ENCODE results near the gene ADPRM.
"Not testable (repeated sequence)": the region's sequence is repeated elsewhere in the genome, so short reads cannot be mapped to it uniquely, and the experiment has no call there.

Gene ADPRM, protein sequence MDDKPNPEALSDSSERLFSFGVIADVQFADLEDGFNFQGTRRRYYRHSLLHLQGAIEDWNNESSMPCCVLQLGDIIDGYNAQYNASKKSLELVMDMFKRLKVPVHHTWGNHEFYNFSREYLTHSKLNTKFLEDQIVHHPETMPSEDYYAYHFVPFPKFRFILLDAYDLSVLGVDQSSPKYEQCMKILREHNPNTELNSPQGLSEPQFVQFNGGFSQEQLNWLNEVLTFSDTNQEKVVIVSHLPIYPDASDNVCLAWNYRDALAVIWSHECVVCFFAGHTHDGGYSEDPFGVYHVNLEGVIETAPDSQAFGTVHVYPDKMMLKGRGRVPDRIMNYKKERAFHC

GRCh38 chr17:10697092-10698081 is at the start of gene ADPRM, which contains the start of gene SCO1:
TSS of gene ADPRM (plus strand) at chr17:10697594. CDS start at chr17:10704927, 7,333 bp downstream.
TSS of gene SCO1 (minus strand) at chr17:10697533. CDS start at chr17:10697507, 26 bp downstream.
- DNase-seq (ENCODE audit: low read depth) = peak; percentile 82

DNA sequence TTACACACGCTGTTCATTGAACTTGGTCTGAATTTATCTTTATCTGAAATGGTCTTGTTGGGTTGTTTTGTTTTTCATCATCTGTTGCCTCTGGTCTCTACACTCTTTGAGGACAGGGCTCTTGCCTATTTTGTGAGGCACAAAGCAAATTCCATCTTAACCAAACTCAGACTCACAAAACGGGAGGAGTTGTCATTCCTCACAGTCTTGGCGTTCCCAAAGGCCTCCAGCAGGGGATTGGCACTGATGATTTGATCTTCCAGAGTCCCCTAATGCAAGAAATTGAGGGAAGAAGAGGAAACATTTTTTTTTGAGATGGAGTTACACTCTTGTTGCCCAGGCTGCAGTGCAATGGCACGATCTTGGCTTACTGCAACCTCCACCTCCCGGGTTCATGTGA is 49.0 kb upstream of the ADPRM start:
- no peak for DNase-seq (ENCODE audit: low read depth)

DNA sequence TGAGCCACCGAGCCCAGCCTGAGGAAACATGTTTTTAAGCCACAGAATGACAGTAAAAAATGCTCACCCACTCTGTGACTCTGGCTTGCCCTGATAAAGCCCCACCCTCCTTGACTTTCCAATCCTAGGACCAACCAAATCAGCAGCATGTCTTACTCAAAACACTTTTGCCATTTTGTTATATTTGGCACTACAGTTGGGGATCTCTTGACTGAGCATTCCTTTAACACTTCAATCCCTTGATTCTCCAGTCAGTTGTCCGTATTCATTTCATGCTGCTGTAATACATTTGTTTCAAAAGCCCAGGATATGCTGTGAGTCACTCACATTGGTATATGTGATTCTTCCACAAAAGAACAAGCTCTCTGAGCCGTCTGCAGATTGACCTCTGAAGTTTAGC is 48.4 kb upstream of the ADPRM start:
- no peak for DNase-seq (ENCODE audit: low read depth)

DNA sequence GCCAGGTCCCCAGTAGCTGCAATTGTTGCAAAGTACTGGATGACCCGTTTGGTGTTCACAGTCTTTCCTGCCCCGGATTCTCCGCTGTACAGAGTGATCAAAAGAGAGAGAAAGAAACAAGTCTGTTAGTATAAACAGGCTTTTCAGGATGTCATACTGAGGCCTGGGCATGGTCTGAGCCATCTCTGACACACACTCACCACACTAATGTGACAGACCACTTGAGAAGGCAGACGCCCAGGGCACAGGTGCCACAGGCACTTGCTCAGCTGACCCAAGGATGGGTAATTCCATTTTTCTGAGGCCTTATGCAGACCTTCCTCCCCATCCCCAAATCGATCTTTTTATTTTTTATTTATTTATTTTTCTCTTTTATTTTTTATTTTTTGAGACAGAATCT is 47.8 kb upstream of the ADPRM start:
- DNase-seq (ENCODE audit: low read depth) = no peak

DNA sequence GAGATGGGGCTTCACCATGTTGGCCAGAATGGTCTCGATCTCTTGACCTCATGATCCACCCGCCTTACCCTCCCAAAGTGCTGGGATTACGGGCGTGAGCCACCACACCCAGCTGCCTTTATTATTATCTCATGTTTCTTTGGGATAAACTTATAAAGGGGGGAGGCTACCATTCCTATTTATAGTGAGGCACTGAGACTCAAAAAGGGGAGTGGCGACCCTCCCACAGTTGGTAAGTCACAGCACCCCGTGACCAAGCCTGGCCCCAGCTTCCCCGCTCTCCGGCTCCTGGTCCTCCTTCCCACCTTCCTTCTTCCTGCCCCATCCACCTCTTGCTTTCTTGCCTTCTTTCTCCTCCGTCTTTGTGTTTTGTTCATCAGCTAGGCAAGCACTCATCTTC is 45.5 kb upstream of the ADPRM start:
- no peak for DNase-seq (ENCODE audit: low read depth)

- no peak for DNase-seq (ENCODE audit: low read depth)
These were observed 44.3 kb upstream of the ADPRM start for GRCh38 chr17:10652984-10653659.

DNA sequence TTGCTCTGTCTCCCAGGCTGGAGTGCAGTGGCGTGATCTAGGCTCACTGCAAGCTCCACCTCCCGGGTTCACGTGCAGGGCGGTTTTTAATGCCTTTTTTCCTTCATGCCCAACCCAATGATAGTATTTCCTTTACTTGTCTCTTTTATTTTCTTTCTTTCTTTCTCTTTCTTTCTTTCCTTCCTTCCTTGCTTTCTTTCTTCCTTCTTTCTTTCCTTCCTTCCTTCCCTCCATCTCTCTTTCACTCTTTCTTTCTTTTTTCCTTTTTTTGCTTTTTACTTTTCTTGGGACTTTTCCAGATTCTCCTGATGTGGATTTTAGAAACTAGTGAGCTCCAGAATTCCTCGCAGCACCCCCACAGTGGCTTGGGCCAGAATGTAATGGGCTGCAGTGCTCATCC is 43.4 kb upstream of the ADPRM start:
- DNase-seq (ENCODE audit: low read depth) = no peak

DNA sequence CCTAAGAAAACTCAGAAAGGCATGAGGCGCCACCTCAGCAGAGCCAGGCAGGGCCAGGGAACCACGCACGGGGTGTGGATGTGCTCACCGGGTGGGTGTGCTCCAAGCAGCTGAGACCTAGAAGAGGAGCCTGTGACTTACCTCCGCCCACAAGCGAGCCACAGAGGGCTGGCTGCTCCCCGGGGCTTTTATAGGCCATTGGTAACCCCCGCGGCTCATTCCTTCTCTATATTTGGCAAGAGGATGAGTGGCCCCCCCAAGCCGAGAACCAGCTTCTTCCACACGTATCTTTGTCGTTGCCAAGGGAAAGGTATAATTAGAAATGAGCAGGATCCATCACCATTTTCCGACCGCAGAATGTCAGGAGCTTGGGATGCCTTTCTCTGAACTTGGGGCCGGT is 40.2 kb upstream of the ADPRM start, which contains the start of gene MYH3:
Gene MYH3 (minus strand): TSS at position 162 of the 400 bp plus-strand sequence. CDS start 2,245 bp downstream, outside the sequence.
- no peak for DNase-seq (ENCODE audit: low read depth)

DNA sequence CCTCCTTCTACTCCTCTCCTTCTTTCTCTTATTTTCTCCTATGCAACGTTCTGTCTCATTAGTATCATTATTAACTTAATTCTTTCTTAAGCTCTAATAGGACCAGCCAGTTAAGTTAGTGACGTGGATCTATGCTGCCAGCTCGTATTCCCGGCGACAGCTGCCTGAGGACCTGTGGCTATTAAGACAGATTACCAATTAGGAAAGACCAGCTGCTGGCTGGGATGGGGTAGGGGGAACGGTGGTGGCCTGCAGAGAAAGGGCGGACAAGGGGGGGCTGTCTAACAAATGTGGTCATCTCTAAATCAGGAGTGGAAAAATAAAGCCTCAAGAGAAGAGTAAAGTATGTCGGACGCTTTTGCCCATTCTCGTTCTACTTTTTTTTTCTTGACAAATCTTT is 39.5 kb upstream of the ADPRM start:
- no peak for DNase-seq (ENCODE audit: low read depth)

- no peak for DNase-seq (ENCODE audit: low read depth)
These were observed 36.0 kb upstream of the ADPRM start for GRCh38 chr17:10661437-10661836.

GRCh38 chr17:10663231-10663630 is 34.2 kb upstream of the ADPRM start:
- no peak for DNase-seq (ENCODE audit: low read depth)

DNA sequence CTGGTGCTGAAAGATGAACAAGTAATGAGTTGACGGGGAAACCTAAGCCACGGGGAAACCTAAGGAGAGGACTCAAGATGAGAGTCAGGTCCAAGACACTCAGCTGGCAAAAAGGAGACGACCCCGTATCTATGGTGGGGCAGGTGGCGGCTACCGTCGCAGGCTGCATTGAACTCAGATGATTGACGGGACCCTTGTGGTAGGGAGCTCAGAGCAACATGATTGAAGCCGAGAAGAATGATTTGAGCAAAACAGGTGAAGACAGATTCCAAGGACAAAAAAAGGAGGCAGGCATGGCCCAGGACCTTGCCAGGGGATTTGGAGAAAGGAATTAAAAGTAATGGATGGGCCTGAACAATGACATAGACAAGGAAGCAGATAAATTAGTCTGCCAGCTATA is 32.8 kb upstream of the ADPRM start:
- no peak for DNase-seq (ENCODE audit: low read depth)

DNA sequence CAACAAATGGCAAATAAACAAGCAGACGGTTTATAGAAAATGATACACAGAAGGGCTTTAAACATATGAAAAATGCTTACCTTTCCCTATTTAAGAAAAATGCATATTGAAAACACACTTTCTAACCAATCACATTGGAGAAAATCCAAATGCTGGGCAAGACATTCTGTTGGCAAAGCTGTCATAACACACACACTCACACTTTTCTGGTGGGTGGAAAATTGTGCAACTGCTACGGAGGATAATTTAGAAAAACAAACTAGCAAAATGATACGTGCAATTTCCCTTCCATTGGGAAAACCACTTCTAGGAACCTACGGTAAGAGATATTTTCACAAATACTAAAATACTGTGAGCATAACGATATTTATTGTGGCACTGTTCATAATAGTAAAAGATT is 30.5 kb upstream of the ADPRM start:
- DNase-seq (ENCODE audit: low read depth) = no peak

GRCh38 chr17:10668775-10669174 is 28.6 kb upstream of the ADPRM start:
- no peak for DNase-seq (ENCODE audit: low read depth)

- no peak for DNase-seq (ENCODE audit: low read depth)
These were observed 24.1 kb upstream of the ADPRM start for GRCh38 chr17:10673312-10673711.

DNA sequence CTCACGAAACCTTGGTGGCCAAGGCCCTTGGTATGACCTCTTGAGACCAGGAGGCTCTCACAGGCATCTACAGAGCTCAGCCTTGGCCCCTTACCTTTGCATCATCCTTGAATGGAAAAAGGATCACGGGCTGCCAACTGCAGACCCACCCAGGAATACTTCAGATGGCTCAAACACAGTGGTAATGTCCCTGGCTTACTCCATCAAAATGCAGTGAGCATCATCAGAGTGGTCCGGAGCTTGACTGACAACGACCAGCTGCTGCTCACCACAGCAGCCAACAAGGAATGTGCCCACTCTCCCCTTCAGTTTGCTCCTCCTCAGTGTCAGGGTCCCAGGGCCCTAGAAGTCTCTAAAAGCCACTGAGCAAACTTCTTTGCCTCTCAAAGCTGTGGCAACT is 22.7 kb upstream of the ADPRM start:
- no peak for DNase-seq (ENCODE audit: low read depth)

DNA sequence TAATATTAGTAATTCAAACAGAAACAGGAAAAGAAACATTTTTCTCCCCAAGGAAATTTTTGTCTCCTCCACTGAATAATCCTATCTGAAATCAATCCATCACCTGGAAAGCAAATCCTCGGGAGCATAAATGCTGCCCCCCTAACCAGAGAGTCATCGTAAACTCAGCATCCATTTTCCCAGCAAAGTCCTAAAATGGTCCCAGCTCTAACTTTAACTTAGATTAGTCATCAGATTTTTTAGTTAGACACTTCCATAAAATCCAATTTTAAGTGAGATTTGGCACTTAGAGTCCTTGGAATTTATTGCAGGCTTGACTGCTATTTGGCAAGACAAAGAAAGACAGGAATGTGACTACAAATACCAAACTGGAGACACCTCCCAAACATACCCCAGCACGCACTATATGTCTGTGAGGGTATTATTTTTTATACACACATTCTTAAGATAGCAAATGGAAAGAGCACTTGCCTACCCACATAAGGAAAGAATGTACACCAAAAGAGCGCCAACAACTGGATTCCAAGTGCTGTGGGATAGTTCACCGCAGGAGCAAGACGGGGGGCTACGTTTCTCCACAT is 15.4 kb upstream of the ADPRM start:
- DNase-seq (ENCODE audit: low read depth) = no peak

GRCh38 chr17:10683853-10684252 is 13.5 kb upstream of the ADPRM start:
- DNase-seq (ENCODE audit: low read depth) = no peak

DNA sequence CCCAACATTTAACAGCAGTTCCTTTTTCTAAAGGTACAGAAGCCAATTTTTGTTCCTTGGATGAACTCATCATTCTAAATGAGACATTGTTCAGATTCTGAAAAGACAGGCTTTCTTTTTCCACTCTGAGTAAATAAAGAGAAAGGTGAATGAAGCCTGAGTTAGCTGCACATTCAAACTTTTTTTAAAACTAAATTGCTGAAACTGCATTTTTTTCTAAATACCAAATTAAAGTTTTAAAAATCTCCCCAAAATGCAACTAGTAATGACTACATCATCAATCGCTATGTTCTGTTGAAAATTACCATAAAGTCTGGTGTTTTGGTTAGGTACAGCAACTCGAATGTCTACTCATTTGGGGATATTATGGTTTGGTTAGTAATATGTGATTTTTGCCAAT is 9.9 kb upstream of the ADPRM start:
- DNase-seq (ENCODE audit: low read depth) = no peak

GRCh38 chr17:10695875-10696407 is 1.5 kb upstream of the ADPRM start:
- DNase-seq (ENCODE audit: low read depth) = not testable (repeated sequence)

DNA sequence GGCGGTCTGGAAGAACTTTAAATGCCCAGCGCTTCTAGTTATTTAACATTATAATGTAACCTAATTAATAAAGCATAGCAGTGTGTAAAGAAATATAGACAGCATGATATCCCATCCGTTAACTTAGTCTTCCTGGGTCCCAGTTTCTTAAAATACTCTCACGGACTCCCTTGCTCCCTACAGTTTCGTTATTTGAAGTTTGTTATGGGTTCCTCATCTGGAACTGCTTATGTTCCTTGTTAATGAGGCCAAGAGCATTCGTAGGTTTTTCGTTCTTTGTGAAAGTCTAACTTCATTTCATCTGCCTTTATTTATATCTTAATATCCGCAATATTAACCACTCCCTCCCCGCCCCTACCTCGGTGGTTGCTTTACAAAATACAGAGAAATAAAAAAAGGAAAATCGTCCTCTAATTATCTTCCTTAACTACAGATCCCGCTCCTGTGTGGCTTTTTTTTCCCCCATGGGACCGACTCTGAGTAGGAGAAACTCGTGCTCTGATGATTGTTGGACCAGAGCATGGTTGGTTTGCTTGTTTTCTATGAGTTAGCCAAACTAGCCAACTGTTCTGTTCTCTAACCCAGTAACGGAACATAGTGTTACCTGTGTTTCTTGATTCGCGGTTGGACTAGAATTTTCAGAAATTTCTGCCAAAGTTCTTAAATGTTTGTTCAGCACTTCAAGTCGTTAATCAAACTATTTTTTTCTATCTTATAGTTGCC is 863 bp downstream of the ADPRM start:
- DNase-seq (ENCODE audit: low read depth) = no peak

Measured in stimulated activated CD8-positive, alpha-beta memory T cell treated with anti-CD3 and anti-CD28 coated beads, Interleukin-12 subunit alpha, Interleukin-12 subunit beta, amount 100 ng/mL, for 4 hours (primary cell).